ENCODE measurements around the gene BORCS6. TPM values are rescaled to one million over a fixed set of nuclear protein-coding genes. Genes with fewer than 3 reads are reported as not detected.
A peak's percentile ranks its signal among the peaks of the same experiment; 100 is the strongest.

BORCS6 gene
- total and polyA plus RNA-seq, 3 donors from 2014 or later = 8.5 to 10.4 (median 8.7) TPM

GRCh38 chr17:8164815-8165131, 25.2 kb downstream of the BORCS6 start:
- Histone ChIP-seq H3K27ac (peak overlapping the region; percentile 100), H3K4me3 (no peak overlapping the region), H3K4me1 (peaks cover 36% of the 10 kb centered on the region), H3K36me3 (ENCODE audit: low read depth, missing control alignments) (no peaks in the 10 kb centered on the region), H3K9me3 (no peaks in the 10 kb centered on the region), H3K27me3 (no peaks in the 10 kb centered on the region)
- TF ChIP-seq CTCF (IDR thresholded peaks at IDR 0.05) = no peak
- no peak for TF ChIP-seq POLR2A (IDR thresholded peaks at IDR 0.05)
- no peak for DNase-seq
- WGBS, 2 donors = 22 to 45% methylated on average over 6 of the region's 6 CpGs
- intact Hi-C loops (cut with DNase I; ENCODE audit: low total_unique reads) = no loop called here

GRCh38 chr17:8163978-8164814, 25.8 kb downstream of the BORCS6 start:
- H3K36me3 ChIP-seq (ENCODE audit: low read depth, missing control alignments) = no peaks in the 10 kb centered on the region
- TF ChIP-seq CTCF (IDR thresholded peaks at IDR 0.05) (no peak), POLR2A (IDR thresholded peaks at IDR 0.05) (no peak)
- WGBS, 2 donors = 1 to 10% methylated on average over 8 to 13 of the region's 13 CpGs
- H3K9me3 ChIP-seq = no peaks in the 10 kb centered on the region
- intact Hi-C loops (cut with DNase I; ENCODE audit: low total_unique reads) = no loop called here
- no peak overlapping the region for H3K4me3 ChIP-seq
- peak; percentile 92 for DNase-seq
- no peaks in the 10 kb centered on the region for H3K27me3 ChIP-seq
- H3K27ac ChIP-seq = peak overlapping the region; percentile 100
- peaks cover 38% of the 10 kb centered on the region for H3K4me1 ChIP-seq

- peak; percentile 47 for DNase-seq
- H3K4me1 ChIP-seq = peaks cover 41% of the 10 kb centered on the region
- intact Hi-C loops (cut with DNase I; ENCODE audit: low total_unique reads) = no loop called here
Measured at GRCh38 chr17:8162997-8163977, 26.7 kb downstream of the BORCS6 start.

More at GRCh38 chr17:8162997-8163977, 26.7 kb downstream of the BORCS6 start:
- no peak for TF ChIP-seq CTCF (IDR thresholded peaks at IDR 0.05)
- TF ChIP-seq POLR2A (IDR thresholded peaks at IDR 0.05) = no peak
- Histone ChIP-seq H3K27ac (peak overlapping the region; percentile 100), H3K36me3 (ENCODE audit: low read depth, missing control alignments) (no peaks in the 10 kb centered on the region), H3K9me3 (no peaks in the 10 kb centered on the region), H3K27me3 (no peaks in the 10 kb centered on the region), H3K4me3 (peak overlapping the region; percentile 99 to 100)
- WGBS, 2 donors = 5 to 8% methylated on average over 10 to 29 of the region's 55 CpGs
